Measurements from ENCODE around the gene GALT. TPM values are rescaled to one million over a fixed set of nuclear protein-coding genes. Genes with fewer than 3 reads are reported as not detected.
A peak's percentile ranks its signal among the peaks of the same experiment; 100 is the strongest.

GALT gene
- total and polyA plus RNA-seq, 2 of the 13 experiments (the other 11 are each of a cell fraction or from before 2014, with no cell fraction given), result 40.4 to 46.3 TPM

- TF ChIP-seq ZFP90 (CRISPR knock-in tag; IDR thresholded peaks at IDR 0.05; ENCODE audit: borderline replicate concordance), result peak; percentile 72; the same call in 1 of the 2 replicates
- peak; percentile 74 for TF ChIP-seq YEATS2 (CRISPR knock-in tag; IDR thresholded peaks at IDR 0.05; ENCODE audit: borderline replicate concordance)
- peak; percentile 53; the same call in 1 of the 2 replicates for TF ChIP-seq ZFYVE20 (CRISPR knock-in tag; IDR thresholded peaks at IDR 0.05; ENCODE audit: borderline replicate concordance, low read depth)
- TF ChIP-seq POLR2G (IDR thresholded peaks at IDR 0.05; ENCODE audit: low read depth, low read length), result peak; percentile 87
- TF ChIP-seq ZNF747 (CRISPR knock-in tag; IDR thresholded peaks at IDR 0.05; ENCODE audit: borderline replicate concordance), result 0 out of 2 replicates have a peak, but pooled peaks have one; percentile 9
- TF ChIP-seq ZNF207 (IDR thresholded peaks at IDR 0.05; ENCODE audit: borderline replicate concordance), result no peak
- TF ChIP-seq ZNF317 (CRISPR knock-in tag; IDR thresholded peaks at IDR 0.05), result peak; percentile 51; the same call in 1 of the 2 replicates
- TF ChIP-seq ZNF451 (CRISPR knock-in tag; IDR thresholded peaks at IDR 0.05), result peak; percentile 83
- TF ChIP-seq NFE2L1 (CRISPR knock-in tag; IDR thresholded peaks at IDR 0.05; ENCODE audit: borderline replicate concordance), result no peak
- peak; percentile 78 for TF ChIP-seq KAT8 (CRISPR knock-in tag; IDR thresholded peaks at IDR 0.05)
- TF ChIP-seq RAD21 (CRISPR knock-in tag; IDR thresholded peaks at IDR 0.05), result peak; percentile 60
- no peak for TF ChIP-seq MTA1 (CRISPR knock-in tag; IDR thresholded peaks at IDR 0.05; ENCODE audit: borderline replicate concordance)
- peak; percentile 9; the same call in 1 of the 2 replicates for TF ChIP-seq HHEX (CRISPR knock-in tag; IDR thresholded peaks at IDR 0.05)
- peak; percentile 39 for TF ChIP-seq BCL6 (CRISPR knock-in tag; IDR thresholded peaks at IDR 0.05)
- TF ChIP-seq ZNF710 (CRISPR knock-in tag; IDR thresholded peaks at IDR 0.05; ENCODE audit: borderline replicate concordance), result peak; percentile 49
- 0 out of 2 replicates have a peak, but pooled peaks have one; percentile 25 for TF ChIP-seq GLI4 (CRISPR knock-in tag; IDR thresholded peaks at IDR 0.05; ENCODE audit: borderline replicate concordance)
- 0 out of 2 replicates have a peak, but pooled peaks have one; percentile 3 for TF ChIP-seq ZNF772 (CRISPR knock-in tag; IDR thresholded peaks at IDR 0.05)
- peak; percentile 68; the same call in 1 of the 2 replicates for TF ChIP-seq ARHGAP35 (CRISPR knock-in tag; IDR thresholded peaks at IDR 0.05; ENCODE audit: borderline replicate concordance)
- peak; percentile 80 for TF ChIP-seq POGZ (CRISPR knock-in tag; IDR thresholded peaks at IDR 0.05)
- TF ChIP-seq HNRNPUL1 (IDR thresholded peaks at IDR 0.05; ENCODE audit: low read depth, low read length), result no peak
- TF ChIP-seq ZNF549 (CRISPR knock-in tag; IDR thresholded peaks at IDR 0.05), result no peak
- TF ChIP-seq KAT7 (CRISPR knock-in tag; IDR thresholded peaks at IDR 0.05; ENCODE audit: borderline replicate concordance), result peak; percentile 41; the same call in 1 of the 2 replicates
- peak; percentile 56; the same call in 1 of the 2 replicates for TF ChIP-seq ZNF3 (CRISPR knock-in tag; IDR thresholded peaks at IDR 0.05)
- TF ChIP-seq ZNF773 (CRISPR knock-in tag; IDR thresholded peaks at IDR 0.05; ENCODE audit: borderline replicate concordance), result no peak
- TF ChIP-seq EHMT2 (IDR thresholded peaks at IDR 0.05; ENCODE audit: borderline replicate concordance, low read depth, low read length), result no peak
- peak; percentile 88 for TF ChIP-seq DRAP1 (CRISPR knock-in tag; IDR thresholded peaks at IDR 0.05)
- TF ChIP-seq CREB1 (IDR thresholded peaks at IDR 0.05), result peak; percentile 60
- TF ChIP-seq CREB1 (CRISPR knock-in tag; IDR thresholded peaks at IDR 0.05), result no peak; the same call in 1 of the 2 replicates
- TF ChIP-seq DMAP1 (CRISPR knock-in tag; IDR thresholded peaks at IDR 0.05), result peak; percentile 78; the same call in 1 of the 2 replicates
- TF ChIP-seq PCBP2 (optimal IDR thresholded peaks at IDR 0.05; ENCODE audit: low read depth, low read length, poor library complexity, severe bottlenecking), result no peak
Observed at GRCh38 chr9:34646211-34647083, at the start of gene GALT (continued).

All from HepG2 (cell line).